H1 (cell line): Measurements from ENCODE around the gene MCCD1. TPM values are rescaled to one million over a fixed set of nuclear protein-coding genes. Genes with fewer than 3 reads are reported as not detected.

Source experiments
- BCL11A ChIP-seq, 2 experiments: IDR thresholded peaks; one replicate each; pipeline ENCODE4 v1.6.1; 2011; ENCODE audit warnings: low read depth in 2 of 2, low read length in 2 of 2, mild to moderate bottlenecking in 2 of 2
- CBX5 ChIP-seq: fragments of 300-800, 300-1000 bp; sonication (generic); IDR thresholded peaks from 2 replicates; pipeline ENCODE4 v1.7.1; 2016; ENCODE audit warnings: antibody characterized with exemption, low read length, low read depth
- CREB1 ChIP-seq: IDR thresholded peaks from 2 replicates; pipeline ENCODE4 v1.6.1; 2012; ENCODE audit warnings: inconsistent platforms
- EP300 ChIP-seq, 2 experiments: IDR thresholded peaks; 1 replicate in 1 of 2; 2 replicates in 1 of 2; pipeline ENCODE4 v1.6.1; 2011 to 2012; ENCODE audit warnings: low read depth in 2 of 2, low read length in 2 of 2, mild to moderate bottlenecking in 2 of 2, borderline replicate concordance in 1 of 2, inconsistent platforms in 1 of 2, moderate library complexity in 1 of 2
- EZH2 ChIP-seq: fragments of 200-600 bp; sonication (generic); IDR thresholded peaks from 2 replicates; pipeline ENCODE4 v1.7.1; 2012; ENCODE audit warnings: low read depth, mild to moderate bottlenecking, moderate library complexity, low read length, inconsistent platforms; ENCODE audit not compliant: severe bottlenecking
- GABPA ChIP-seq: IDR thresholded peaks from 2 replicates; pipeline ENCODE4 v1.6.1; 2011; ENCODE audit warnings: mild to moderate bottlenecking, low read length, moderate library complexity, borderline replicate concordance; ENCODE audit not compliant: insufficient read depth
- SAP30 ChIP-seq: fragments of 300-600 bp; sonication (generic); IDR thresholded peaks from 2 replicates; pipeline ENCODE4 v1.7.1; 2012; ENCODE audit warnings: low read length, moderate library complexity, mild to moderate bottlenecking, inconsistent platforms; ENCODE audit not compliant: insufficient read depth, insufficient replicate concordance
- SIN3A ChIP-seq, 2 experiments: IDR thresholded peaks in 1 of 2; conservative IDR thresholded peaks in 1 of 2; 2 replicates each; pipeline ENCODE4 v1.6.1; 2011 to 2012; ENCODE audit warnings: low read length in 2 of 2, improper control_type of control experiment in 1 of 2, low read depth in 1 of 2, mild to moderate bottlenecking in 1 of 2
- SIX5 ChIP-seq: IDR thresholded peaks from 2 replicates; pipeline ENCODE4 v1.6.1; 2011; ENCODE audit warnings: mild to moderate bottlenecking, low read depth, low read length
- SP2 ChIP-seq: IDR thresholded peaks from 2 replicates; pipeline ENCODE4 v1.6.1; 2012; ENCODE audit warnings: mild to moderate bottlenecking, low read length, inconsistent platforms
- SUZ12 ChIP-seq: fragments of 200-600 bp; sonication (generic); IDR thresholded peaks from 2 replicates; pipeline ENCODE4 v1.6.1; 2012; ENCODE audit warnings: mild to moderate bottlenecking, inconsistent platforms, low read length, moderate library complexity, mixed read lengths
- TEAD4 ChIP-seq: IDR thresholded peaks from 2 replicates; pipeline ENCODE4 v1.6.1; 2012; ENCODE audit warnings: low read depth, low read length, inconsistent platforms, mixed read lengths
- polyA plus RNA-seq, 7 experiments: library from polyadenylated mRNA; depleted of rRNA in 3 of 7; stranded (reverse) in 5 of 7; unstranded in 2 of 7; fragments of >200 nt in 5 of 7; fragments of 200-250 nt in 2 of 7; gene quantifications; 1 replicate in 5 of 7; 2 replicates in 1 of 7; 4 replicates in 1 of 7; pipeline versions ENCODE4 v1.2.1 to v1.2.3, GENCODE V29; 2011 to 2013; ENCODE audit warnings: missing spikeins in 2 of 7, mixed read lengths in 2 of 7
- total RNA-seq: library from RNA; stranded (reverse); fragmentation: NEBNext Ultra II Directional; extraction: Animal tissue kit (Norgen Biotek cat#: 25700); gene quantifications from 2 replicates; pipeline ENCODE4 v1.2.1, GENCODE V29; 2021
- TF ChIP-seq, protein P1 (sequence below): IDR thresholded peaks from 2 replicates; pipeline ENCODE4 v1.6.1; 2011; ENCODE audit warnings: low read length, improper control_type of control experiment
- TF ChIP-seq, protein P2 (sequence below), 3 experiments: IDR thresholded peaks; 1 replicate in 2 of 3; 2 replicates in 1 of 3; pipeline versions ENCODE4 v1.5.1 to v1.6.1; 2011; ENCODE audit warnings: low read length in 3 of 3, mild to moderate bottlenecking in 3 of 3, inconsistent platforms in 2 of 3, low read depth in 1 of 3, moderate library complexity in 1 of 3; ENCODE audit not compliant: insufficient read depth in 1 of 3; ENCODE audit errors: control extremely low read depth in 1 of 3
- TF ChIP-seq, protein P3 (sequence below): IDR thresholded peaks from 2 replicates; pipeline ENCODE4 v1.6.1; 2011; ENCODE audit warnings: low read depth, mild to moderate bottlenecking, low read length; ENCODE audit not compliant: insufficient read depth
- TF ChIP-seq, protein P4 (sequence below): IDR thresholded peaks from 2 replicates; pipeline ENCODE4 v1.6.1; 2012; ENCODE audit warnings: low read length, inconsistent platforms

MCCD1 gene
- total and polyA plus RNA-seq, 2 of the 8 experiments (the other 6 are each of a cell fraction or from before 2014, with no cell fraction given), result not detected

DNA sequence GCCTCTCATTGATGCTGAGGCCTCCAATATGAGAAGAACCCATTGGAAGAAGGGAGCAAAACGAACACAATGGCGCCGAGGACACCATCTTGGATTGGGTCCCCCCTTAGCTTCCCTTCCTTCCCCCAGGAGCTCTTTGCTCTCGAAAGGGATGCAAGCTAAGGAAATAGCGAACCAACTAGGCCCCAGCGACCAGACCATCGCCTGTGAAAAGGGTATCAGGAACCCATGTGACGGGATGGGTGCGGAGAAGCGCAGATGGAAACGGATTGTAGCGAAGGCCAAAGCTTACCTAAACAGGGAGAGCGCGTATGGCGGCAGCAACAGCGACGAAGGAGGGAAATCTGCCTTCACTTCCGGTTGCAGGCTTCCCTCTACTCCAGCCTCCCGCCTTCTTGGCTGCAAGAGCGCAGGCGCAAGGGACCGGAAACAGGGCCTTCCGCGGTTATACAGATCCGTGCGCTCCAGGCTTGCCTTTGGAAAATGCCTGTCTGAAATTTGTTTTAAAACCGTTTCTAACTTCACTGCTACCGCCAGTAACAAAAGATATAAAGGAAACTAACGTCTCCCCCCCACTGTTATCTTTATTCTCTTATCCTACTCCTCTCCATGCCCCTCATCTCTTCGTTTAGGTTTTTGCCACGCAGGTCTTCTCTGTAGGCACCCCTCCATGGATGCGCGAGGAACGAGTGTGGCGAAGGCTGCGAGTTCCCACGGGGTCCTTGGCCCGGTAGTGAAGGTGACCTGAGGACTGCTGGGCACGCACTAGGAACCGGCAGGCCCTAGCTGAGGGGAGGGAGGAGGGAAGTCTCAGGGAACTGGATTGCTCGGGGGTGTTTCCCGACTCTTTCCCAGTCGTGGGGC lies 13.1 kb downstream of the MCCD1 start, which contains the start of gene DDX39B (continued):
- TF ChIP-seq, protein P1, sequence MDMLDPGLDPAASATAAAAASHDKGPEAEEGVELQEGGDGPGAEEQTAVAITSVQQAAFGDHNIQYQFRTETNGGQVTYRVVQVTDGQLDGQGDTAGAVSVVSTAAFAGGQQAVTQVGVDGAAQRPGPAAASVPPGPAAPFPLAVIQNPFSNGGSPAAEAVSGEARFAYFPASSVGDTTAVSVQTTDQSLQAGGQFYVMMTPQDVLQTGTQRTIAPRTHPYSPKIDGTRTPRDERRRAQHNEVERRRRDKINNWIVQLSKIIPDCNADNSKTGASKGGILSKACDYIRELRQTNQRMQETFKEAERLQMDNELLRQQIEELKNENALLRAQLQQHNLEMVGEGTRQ, result no peak
- TF ChIP-seq TEAD4 (no peak), GABPA (peak; percentile 88; the same call in 1 of the 2 replicates), EP300 (IDR thresholded peaks at IDR 0.05; ENCODE audit: borderline replicate concordance in 1 of 2, low read depth in 2 of 2, low read length in 2 of 2) (peak in 1 of 2 experiments; percentile 20; a peak in 1 of 3 replicates), SP2 (no peak), SAP30 (peak; percentile 76), CREB1 (peak; percentile 51; the same call in 1 of the 2 replicates), SIX5 (no peak), SIN3A (conservative IDR thresholded peaks at IDR 0.05 in 1 of 2, IDR thresholded peaks at IDR 0.05 in 1 of 2; ENCODE audit: low read depth in 1 of 2, low read length in 2 of 2) (peak; percentile 70 to 85; a peak in 3 of 4 replicates), EZH2 (no peak), SUZ12 (no peak), BCL11A (IDR thresholded peaks at IDR 0.05; ENCODE audit: low read depth in 2 of 2, low read length in 2 of 2) (no peak), CBX5 (no peak)
- TF ChIP-seq, protein P2, sequence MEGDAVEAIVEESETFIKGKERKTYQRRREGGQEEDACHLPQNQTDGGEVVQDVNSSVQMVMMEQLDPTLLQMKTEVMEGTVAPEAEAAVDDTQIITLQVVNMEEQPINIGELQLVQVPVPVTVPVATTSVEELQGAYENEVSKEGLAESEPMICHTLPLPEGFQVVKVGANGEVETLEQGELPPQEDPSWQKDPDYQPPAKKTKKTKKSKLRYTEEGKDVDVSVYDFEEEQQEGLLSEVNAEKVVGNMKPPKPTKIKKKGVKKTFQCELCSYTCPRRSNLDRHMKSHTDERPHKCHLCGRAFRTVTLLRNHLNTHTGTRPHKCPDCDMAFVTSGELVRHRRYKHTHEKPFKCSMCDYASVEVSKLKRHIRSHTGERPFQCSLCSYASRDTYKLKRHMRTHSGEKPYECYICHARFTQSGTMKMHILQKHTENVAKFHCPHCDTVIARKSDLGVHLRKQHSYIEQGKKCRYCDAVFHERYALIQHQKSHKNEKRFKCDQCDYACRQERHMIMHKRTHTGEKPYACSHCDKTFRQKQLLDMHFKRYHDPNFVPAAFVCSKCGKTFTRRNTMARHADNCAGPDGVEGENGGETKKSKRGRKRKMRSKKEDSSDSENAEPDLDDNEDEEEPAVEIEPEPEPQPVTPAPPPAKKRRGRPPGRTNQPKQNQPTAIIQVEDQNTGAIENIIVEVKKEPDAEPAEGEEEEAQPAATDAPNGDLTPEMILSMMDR (IDR thresholded peaks at IDR 0.05; ENCODE audit: control extremely low read depth in 1 of 3, insufficient read depth in 1 of 3, low read depth in 1 of 3, low read length in 3 of 3), result no peak
- TF ChIP-seq, protein P3, sequence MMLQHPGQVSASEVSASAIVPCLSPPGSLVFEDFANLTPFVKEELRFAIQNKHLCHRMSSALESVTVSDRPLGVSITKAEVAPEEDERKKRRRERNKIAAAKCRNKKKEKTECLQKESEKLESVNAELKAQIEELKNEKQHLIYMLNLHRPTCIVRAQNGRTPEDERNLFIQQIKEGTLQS, result no peak
- TF ChIP-seq, protein P4, sequence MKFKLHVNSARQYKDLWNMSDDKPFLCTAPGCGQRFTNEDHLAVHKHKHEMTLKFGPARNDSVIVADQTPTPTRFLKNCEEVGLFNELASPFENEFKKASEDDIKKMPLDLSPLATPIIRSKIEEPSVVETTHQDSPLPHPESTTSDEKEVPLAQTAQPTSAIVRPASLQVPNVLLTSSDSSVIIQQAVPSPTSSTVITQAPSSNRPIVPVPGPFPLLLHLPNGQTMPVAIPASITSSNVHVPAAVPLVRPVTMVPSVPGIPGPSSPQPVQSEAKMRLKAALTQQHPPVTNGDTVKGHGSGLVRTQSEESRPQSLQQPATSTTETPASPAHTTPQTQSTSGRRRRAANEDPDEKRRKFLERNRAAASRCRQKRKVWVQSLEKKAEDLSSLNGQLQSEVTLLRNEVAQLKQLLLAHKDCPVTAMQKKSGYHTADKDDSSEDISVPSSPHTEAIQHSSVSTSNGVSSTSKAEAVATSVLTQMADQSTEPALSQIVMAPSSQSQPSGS, result peak; percentile 75
